GM06990 (cell line): ENCODE measurements around the gene BAD.

Source experiments
- DNase-seq: peaks from one replicate; pipeline ENCODE4 v3.0.0-alpha.2; 2011; ENCODE audit not compliant: insufficient read length; ENCODE audit errors: extremely low read depth
- H3K27me3 ChIP-seq: replicated peaks from 2 replicates; pipeline ENCODE4 v1.6.0; 2011; ENCODE audit warnings: low read length; ENCODE audit not compliant: control insufficient read depth, insufficient read depth
- H3K36me3 ChIP-seq: 2 replicates; pipeline ENCODE4 v1.5.1; 2011; ENCODE audit warnings: low read length; ENCODE audit not compliant: control insufficient read depth, insufficient read depth
- H3K4me3 ChIP-seq: replicated peaks from 2 replicates; pipeline ENCODE4 v1.5.1; 2011; ENCODE audit warnings: low read depth, mild to moderate bottlenecking, control low read depth, low read length
- TF ChIP-seq, protein P1 (sequence below): IDR thresholded peaks from 2 replicates; pipeline ENCODE4 v1.5.1; 2011; ENCODE audit warnings: low read length, control low read depth, mild to moderate bottlenecking, inconsistent platforms; ENCODE audit not compliant: insufficient read depth, poor library complexity, severe bottlenecking

BAD gene

DNA sequence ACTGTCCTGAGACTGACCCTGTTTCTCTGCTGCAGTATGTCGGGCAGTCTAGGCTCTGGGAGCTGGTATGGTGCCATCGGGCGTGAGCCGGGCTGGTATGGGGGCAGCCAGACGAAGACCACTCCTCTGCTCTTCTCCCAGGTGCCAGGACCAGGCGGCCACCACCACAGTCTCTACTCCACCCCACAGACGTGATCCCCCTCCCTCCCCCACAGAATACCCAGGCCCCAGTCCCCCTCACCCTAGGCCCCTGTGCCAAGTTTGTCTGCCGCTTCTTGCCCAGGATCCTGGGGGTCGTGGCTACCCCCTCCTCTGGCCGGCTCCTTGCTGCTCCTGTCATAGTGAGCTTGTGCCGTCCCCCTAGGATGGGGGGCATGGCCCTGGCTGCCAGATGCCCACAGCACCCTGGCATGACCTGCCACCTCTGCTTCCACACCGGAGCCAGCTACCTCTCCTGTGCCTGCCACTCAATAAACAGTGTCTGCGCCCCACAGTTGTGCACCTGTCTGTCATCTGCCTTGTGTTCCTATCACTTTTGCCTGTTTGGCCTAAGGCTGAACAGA lies 4.6 kb upstream of the BAD start:
- TF ChIP-seq, protein P1, sequence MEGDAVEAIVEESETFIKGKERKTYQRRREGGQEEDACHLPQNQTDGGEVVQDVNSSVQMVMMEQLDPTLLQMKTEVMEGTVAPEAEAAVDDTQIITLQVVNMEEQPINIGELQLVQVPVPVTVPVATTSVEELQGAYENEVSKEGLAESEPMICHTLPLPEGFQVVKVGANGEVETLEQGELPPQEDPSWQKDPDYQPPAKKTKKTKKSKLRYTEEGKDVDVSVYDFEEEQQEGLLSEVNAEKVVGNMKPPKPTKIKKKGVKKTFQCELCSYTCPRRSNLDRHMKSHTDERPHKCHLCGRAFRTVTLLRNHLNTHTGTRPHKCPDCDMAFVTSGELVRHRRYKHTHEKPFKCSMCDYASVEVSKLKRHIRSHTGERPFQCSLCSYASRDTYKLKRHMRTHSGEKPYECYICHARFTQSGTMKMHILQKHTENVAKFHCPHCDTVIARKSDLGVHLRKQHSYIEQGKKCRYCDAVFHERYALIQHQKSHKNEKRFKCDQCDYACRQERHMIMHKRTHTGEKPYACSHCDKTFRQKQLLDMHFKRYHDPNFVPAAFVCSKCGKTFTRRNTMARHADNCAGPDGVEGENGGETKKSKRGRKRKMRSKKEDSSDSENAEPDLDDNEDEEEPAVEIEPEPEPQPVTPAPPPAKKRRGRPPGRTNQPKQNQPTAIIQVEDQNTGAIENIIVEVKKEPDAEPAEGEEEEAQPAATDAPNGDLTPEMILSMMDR, result no peak
- Histone ChIP-seq H3K4me3 (no peak overlapping the region), H3K36me3 (no peaks in the 10 kb centered on the region; the same call in 1 of the 2 replicates), H3K27me3 (no peaks in the 10 kb centered on the region; the same call in none of the 2 replicates)
- no peak for DNase-seq

DNA sequence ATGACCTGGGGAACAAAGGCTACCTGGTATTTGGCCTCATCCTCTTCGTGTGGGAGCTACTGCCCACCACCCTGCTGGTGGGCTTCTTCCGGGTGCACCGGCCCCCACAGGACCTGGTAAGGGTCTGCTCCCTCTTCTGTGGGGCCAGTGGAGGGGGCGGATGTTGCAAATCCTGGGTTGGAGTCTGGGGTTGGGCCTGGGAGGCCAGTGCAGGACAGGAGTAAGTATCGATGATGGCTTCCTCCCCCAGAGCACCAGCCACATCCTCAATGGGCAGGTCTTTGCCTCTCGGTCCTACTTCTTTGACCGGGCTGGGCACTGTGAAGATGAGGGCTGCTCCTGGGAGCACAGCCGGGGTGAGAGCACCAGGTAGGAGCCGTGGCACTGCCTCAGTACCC lies 3.9 kb upstream of the BAD start:
- no peak overlapping the region for H3K4me3 ChIP-seq
- TF ChIP-seq, protein P1, result no peak
- no peak for DNase-seq
- no peaks in the 10 kb centered on the region; the same call in 1 of the 2 replicates for H3K36me3 ChIP-seq
- no peaks in the 10 kb centered on the region; the same call in none of the 2 replicates for H3K27me3 ChIP-seq

- Histone ChIP-seq H3K27me3 (no peaks in the 10 kb centered on the region; the same call in none of the 2 replicates), H3K36me3 (no peaks in the 10 kb centered on the region; the same call in 1 of the 2 replicates), H3K4me3 (no peak overlapping the region)
- TF ChIP-seq, protein P1, result no peak
- DNase-seq, result no peak
Observed at GRCh38 chr11:64287676-64288352, 3.3 kb upstream of the BAD start.

DNA sequence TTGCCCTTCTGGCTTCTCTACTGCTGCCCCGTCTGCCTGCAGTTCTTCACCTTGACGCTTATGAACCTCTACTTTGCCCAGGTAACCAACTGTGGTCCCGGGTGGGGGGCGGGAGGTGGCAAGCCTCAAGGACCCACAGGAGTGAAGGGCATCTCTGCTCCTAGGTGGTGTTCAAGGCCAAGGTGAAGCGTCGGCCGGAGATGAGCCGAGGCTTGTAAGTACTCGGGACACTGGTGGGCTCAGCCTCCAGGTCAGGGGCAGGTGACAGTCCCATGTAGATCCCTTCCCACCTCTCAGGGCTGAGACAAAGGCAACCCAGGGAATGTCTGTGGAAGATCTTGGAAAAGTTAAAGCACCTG lies 2.3 kb upstream of the BAD start:
- peaks cover 2% of the 10 kb centered on the region; the same call in 1 of the 2 replicates for H3K36me3 ChIP-seq
- no peaks in the 10 kb centered on the region; the same call in none of the 2 replicates for H3K27me3 ChIP-seq
- DNase-seq, result no peak
- TF ChIP-seq, protein P1, result no peak
- no peak overlapping the region for H3K4me3 ChIP-seq

DNA sequence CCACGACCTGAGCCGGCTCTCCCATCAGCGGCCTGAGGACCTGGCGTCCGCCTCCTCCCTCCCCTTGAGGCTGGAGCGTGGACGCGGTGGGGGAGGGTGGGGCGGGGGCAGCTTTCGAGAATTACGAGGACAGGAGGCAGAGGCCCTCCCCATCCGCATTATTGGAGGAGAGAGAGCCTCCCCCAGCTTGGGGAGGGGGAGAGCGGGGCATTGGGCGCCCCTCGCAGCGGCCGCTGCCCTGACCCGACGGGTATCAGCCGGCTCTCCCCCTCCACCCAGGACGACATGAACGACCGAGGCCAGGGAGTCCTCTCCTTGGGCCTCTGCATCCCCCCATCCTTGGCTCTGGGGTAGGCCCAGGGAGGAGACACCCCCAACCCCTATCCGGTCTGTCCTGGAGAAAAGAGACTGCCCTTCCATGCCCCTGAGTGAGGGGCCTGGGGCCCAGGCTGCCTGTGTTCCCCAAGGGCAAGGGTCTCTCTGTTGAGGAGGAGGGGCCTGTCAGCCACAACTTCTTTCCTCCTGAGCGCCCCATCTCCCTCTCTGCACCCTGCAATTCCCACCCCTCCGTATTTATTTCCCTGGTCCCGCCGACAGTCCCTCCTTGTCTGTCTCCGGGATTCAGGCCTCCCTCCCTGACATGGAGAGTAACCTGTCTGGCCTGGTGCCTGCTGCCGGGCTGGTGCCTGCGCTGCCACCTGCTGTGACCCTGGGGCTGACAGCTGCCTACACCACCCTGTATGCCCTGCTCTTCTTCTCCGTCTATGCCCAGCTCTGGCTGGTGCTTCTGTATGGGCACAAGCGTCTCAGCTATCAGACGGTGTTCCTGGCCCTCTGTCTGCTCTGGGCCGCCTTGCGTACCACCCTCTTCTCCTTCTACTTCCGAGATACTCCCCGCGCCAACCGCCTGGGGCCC lies 1.7 kb upstream of the BAD start:
- peaks cover 2% of the 10 kb centered on the region; the same call in 1 of the 2 replicates for H3K36me3 ChIP-seq
- no peaks in the 10 kb centered on the region; the same call in none of the 2 replicates for H3K27me3 ChIP-seq
- peak; percentile 34 for DNase-seq
- TF ChIP-seq, protein P1, result peak; percentile 51
- H3K4me3 ChIP-seq, result peak overlapping the region; percentile 64
